PC-9 (cell line): ENCODE data around the gene CHD1L.

Experiments
- CTCF ChIP-seq: fragments of 200-600 bp; sonication (generic); conservative IDR thresholded peaks from 2 replicates; pipeline ENCODE4 v1.6.1; 2017; ENCODE audit warnings: mixed run types, antibody characterized with exemption, mild to moderate bottlenecking, moderate library complexity
- EZH2 ChIP-seq: fragments of 200-600 bp; sonication (generic); IDR thresholded peaks from 2 replicates; pipeline ENCODE4 v1.8.0; 2017; ENCODE audit warnings: antibody characterized with exemption, low read depth

- no peak; the same call in 1 of the 2 replicates for TF ChIP-seq CTCF
- no peak for TF ChIP-seq EZH2
Observed at GRCh38 chr1:147243228-147243685, 773 bp downstream of the CHD1L start.
